GM21825 (cell line): Measurements from ENCODE around the gene LNPEP.

Experiments used
- ATAC-seq: cut with Tn5 transposase; IDR thresholded peaks from one replicate; pipeline ENCODE4 v1.9.1; 2021; ENCODE audit warnings: mild to moderate bottlenecking, moderate library complexity; ENCODE audit not compliant: unreplicated experiment

LNPEP gene

GRCh38 chr5:96994493-96994892, 58.6 kb downstream of the LNPEP start:
- no peak for ATAC-seq

DNA sequence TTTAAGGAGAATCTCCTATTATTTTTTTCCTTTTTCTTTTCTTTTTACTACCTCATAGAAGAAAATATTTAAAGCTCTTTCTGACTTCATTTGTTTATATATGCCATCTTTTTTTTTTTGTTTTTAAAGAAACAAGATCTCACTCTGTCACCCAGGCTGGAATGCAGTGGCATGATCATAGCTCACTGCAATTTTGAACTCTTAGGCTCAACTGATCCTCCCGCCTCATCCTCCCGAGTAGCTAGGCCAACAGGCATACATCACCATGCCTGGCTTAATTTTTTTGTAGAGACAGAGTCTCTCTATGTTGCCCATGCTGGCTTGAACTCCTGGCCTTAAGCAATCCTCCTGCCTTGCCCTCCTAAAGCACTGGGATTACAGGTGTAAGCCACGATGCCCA, 59.5 kb downstream of the LNPEP start:
- ATAC-seq: no peak

DNA sequence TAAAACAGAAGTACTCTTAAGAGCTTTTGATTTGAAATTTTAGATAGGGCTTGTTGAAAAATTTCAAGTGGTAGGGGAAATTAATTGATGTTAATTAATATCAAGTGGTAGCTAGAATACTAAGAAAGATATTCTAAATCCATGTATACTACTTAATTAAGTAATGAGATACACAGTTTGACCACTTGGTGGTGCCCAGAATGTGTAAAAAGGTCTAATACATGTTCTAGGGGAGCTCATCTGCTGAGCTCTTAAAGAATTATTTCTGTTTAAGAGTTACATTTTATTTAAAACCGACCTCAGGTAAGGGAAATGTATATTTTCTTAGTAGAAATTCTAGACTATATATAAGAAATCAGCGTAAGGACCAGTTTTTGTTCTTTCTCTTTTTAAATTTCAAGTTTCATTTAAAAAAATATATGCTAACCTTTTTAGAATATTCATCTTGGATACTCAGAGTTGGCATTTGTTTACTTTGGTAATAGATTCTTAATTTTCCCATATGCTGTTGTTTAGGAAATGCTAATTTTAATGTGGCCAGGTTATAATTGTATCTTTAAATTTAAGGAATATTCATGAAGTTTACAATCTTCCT, 61.5 kb downstream of the LNPEP start:
- no peak for ATAC-seq

- ATAC-seq: no peak
Observed at GRCh38 chr5:96999856-97000255, 64.0 kb downstream of the LNPEP start.

DNA sequence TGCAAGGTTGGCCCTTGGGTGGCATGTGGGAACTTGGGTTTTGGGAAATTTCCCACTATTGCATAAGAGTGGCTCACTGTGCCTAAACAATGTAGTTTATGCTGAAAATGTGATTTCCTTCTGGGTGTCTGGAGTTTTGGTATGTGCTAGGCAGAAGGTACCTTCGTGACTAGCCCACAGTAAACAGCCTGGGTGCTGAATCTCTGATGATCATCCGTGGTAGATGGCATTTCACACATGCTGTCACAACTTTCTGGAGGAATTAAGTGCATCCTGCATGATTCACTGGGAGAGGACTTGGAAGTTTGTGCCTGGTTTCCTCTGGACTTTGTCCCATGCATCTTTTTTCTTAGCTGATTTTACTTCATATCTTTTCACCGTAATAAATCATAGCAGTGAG, 64.5 kb downstream of the LNPEP start:
- ATAC-seq: no peak

- no peak for ATAC-seq
Observed at GRCh38 chr5:97002983-97003382, 67.1 kb downstream of the LNPEP start.

DNA sequence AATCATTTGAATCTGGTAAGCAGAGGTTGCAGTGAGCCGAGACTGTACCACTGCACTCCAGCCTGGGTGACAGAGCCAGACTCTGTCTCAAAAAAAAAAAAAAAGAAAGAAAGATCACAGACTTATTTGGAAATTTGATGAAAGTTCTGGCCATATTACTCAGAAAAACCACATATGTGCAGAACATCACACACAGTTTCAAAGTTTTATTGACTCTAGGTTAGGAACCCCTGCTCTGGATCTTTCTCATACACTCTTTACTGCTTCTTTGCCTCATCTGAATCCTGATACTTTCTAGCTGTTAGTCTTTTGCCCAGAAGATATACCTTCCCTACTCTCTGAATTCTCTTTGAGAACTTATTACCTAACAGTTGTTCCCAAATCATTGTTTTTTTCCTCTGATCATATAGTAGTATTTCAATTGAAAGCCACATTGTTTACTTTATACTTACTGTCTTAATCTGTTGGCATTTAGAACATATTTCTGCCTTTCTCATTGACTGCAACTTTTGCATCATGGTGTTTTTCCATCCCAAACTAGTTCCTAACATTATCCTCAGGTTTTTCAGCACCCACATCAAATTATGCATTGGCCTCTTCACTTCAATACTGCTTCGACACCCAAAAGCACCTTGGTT, 68.7 kb downstream of the LNPEP start:
- no peak for ATAC-seq

GRCh38 chr5:97006454-97007060, 70.7 kb downstream of the LNPEP start:
- no peak for ATAC-seq

- peak; percentile 66 for ATAC-seq
Observed at GRCh38 chr5:97009212-97009898, 73.5 kb downstream of the LNPEP start.

- ATAC-seq: no peak
Observed at GRCh38 chr5:97009921-97010320, 74.0 kb downstream of the LNPEP start.

DNA sequence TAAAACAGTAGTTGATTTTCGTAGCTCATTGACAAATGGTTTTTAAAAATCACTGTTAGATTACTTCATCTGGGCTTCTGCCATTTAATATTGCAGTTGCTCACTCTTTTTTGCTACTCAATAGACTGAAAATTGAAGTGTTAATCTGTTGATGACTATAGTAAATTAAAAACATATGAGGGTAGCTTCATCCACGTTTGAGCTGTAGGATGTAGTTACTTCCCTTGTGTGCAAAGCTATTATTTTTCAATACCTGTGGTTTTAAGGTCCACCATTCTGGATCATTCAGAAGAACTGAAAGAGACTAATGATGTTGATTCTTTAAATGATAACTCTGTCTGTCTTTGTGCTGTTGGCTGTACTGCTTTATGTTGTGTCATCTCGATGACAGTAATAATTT, 74.7 kb downstream of the LNPEP start:
- no peak for ATAC-seq

DNA sequence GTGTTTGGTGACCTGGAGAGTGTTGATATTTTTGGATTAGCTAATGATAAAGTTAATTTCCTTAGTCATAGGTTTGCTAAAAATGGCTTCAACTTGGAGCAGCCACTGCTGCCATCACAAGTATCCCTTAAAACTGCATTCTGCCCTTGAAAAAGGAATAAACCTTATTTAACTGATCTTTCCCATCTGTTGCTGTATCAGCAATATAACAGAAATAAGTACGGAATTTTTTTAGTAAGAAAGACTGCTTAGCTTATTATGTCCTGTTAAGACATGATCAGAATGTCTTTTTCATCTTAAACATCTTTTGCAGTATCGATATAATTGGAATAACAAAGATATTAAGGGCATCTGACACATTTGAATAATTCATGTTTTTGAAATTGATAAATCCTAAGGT, 75.7 kb downstream of the LNPEP start:
- no peak for ATAC-seq

- ATAC-seq: no peak
Observed at GRCh38 chr5:97019435-97020117, 83.7 kb downstream of the LNPEP start.

DNA sequence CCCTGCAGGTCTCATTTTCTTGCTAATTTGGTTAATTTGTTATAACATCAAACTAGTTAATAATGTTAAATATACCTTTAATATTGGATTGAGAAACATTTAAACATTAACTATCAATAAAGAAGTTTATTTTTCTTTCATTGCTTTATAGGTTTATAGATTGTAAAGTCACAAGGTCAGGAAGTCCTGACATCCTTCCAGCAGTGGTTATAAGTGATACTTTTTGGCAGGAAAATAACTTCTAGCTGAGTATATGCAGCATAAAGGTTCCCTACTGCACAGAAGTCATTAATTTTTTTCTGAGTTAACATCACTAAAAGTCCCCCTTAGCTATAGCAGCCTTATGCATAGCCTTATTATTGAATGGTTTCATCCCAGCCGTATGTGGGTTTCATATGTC, 85.5 kb downstream of the LNPEP start:
- ATAC-seq: no peak

DNA sequence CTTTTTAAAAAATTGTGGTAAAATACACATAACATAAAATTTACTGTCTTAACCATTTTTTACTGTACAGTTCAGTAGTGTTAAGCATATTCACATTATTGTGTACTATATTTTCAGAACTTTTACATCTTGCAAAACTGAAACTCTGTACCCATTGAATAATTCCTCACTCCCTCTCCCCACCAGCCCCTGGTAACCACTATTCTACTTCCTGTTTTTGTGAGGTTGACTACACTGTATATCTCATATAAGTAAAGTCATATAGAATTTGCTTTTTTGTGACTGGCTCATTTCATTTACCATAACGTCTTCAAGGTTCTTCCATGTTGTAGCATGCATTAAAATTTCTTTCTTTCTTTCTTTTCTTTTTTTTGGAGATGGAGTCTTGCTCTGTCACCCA, 87.0 kb downstream of the LNPEP start:
- no peak for ATAC-seq

- ATAC-seq: no peak
Observed at GRCh38 chr5:97026721-97027120, 90.8 kb downstream of the LNPEP start.

GRCh38 chr5:97037819-97038218, 101.9 kb downstream of the LNPEP start:
- no peak for ATAC-seq

- ATAC-seq: no peak
Observed at GRCh38 chr5:97041239-97041638, 105.4 kb downstream of the LNPEP start.

DNA sequence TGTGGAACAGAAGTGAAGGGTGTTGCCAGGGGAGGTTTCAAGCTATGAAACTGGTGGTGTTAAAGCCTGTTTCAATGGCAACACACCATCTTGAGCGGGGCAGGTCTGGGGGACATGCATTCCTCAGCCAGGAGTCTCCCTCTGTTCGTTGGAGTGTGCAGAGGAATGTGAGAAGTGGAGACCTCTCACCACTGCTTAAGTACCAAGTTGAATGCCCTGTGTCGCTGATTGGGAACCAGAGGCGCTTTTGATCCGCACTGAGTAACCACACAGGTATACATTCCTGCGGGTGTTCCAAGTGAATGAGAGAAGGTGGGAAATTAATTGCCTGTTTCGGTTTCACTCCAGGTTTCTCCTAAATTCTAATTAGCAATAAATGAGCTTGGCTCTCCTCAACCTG, 107.1 kb downstream of the LNPEP start:
- ATAC-seq: no peak

DNA sequence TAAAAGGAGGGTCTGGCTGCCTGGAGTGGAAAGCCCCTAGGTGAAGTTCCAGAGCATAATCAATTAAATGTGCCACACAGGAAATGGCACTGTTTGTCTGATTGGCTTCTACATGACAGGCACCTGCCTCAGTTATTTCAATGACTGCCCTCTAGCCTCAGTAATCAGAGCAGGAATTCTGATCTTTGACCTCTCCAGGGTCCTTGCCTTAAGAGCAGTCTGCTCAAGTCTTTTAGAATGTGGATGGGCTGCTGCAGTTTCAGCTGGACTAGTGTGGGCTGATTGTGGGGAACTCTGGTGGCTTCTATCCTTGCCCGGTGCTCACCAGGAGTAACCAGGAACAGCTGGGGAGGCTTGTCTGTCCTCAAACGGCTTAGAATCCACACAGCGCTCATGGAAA, 107.6 kb downstream of the LNPEP start:
- no peak for ATAC-seq

- no peak for ATAC-seq
Observed at GRCh38 chr5:97044052-97044451, 108.2 kb downstream of the LNPEP start.
